Stimulated activated CD4-positive, alpha-beta T cell treated with anti-CD3 and anti-CD28 coated beads, Interleukin-12 subunit alpha, Interleukin-12 subunit beta, amount 100 ng/mL, for 24 hours (primary cell): ENCODE data around the gene RBM12.

Experiments
- DNase-seq, 2 experiments: peaks; one replicate each; pipeline ENCODE4 v3.0.0-alpha.2; 2020; ENCODE audit warnings: low read depth in 2 of 2

RBM12 gene

GRCh38 chr20:35600176-35600992 is 64.3 kb downstream of the RBM12 start:
- no peak for DNase-seq

- DNase-seq = no peak
These were observed 65.0 kb downstream of the RBM12 start for GRCh38 chr20:35599776-35600120.
